Psoas muscle (tissue), 8 donors: ENCODE measurements around the gene GORASP1. TPM values are rescaled to one million over a fixed set of nuclear protein-coding genes. Genes with fewer than 3 reads are reported as not detected.

Experiments used
- ATAC-seq, 4 donors: fragments of 200-7000 bp; cut with Tn5 transposase; one replicate each; pipeline ENCODE4 v1.9.1; 2020; ENCODE audit warnings: moderate library complexity in 3 of 4, mild to moderate bottlenecking in 2 of 4
- DNase-seq, 2 donors: peaks; one replicate each; pipeline ENCODE4 v3.0.0-alpha.2; 2020
- H3K27ac ChIP-seq: fragments of 200-600 bp; one replicate; pipeline ENCODE4 v1.8.0; 2022
- H3K27me3 ChIP-seq, 3 donors: fragments of 200-600 bp in 1 of 3; one replicate each; pipeline versions ENCODE4 v1.6.1 to v1.8.0; 2013 to 2022; ENCODE audit warnings: low read length in 2 of 3, mild to moderate bottlenecking in 2 of 3, moderate library complexity in 1 of 3; ENCODE audit not compliant: insufficient read depth in 3 of 3
- H3K36me3 ChIP-seq, 2 donors: fragments of 200-600 bp in 1 of 2; one replicate each; pipeline versions ENCODE4 v1.6.1 to v1.8.0; 2013 to 2022; ENCODE audit warnings: low read depth in 1 of 2, mild to moderate bottlenecking in 1 of 2, moderate library complexity in 1 of 2; ENCODE audit not compliant: insufficient read depth in 1 of 2
- H3K4me1 ChIP-seq: fragments of 200-600 bp; one replicate; pipeline ENCODE4 v1.8.0; 2022
- H3K4me3 ChIP-seq: fragments of 200-600 bp; one replicate; pipeline ENCODE4 v1.8.0; 2022; ENCODE audit warnings: mild to moderate bottlenecking
- H3K9me3 ChIP-seq: fragments of 200-600 bp; one replicate; pipeline ENCODE4 v1.8.0; 2022
- CTCF ChIP-seq: fragments of 200-600 bp; IDR thresholded peaks from one replicate; pipeline ENCODE4 v1.8.0; 2022; ENCODE audit warnings: antibody characterized with exemption
- WGBS, 3 donors: extraction: QIAGEN DNeasy Blood & Tissue Kit; methylation state at CpG; one replicate each; pipeline versions ENCODE4 v1.1.6 to v1.1.7; 2013; 5-methylcytosine and 5-hydroxymethylcytosine counted together
- intact Hi-C, 2 donors: fragments of 100-400 bp; cut with DNase I; formaldehyde crosslinking; loops; one replicate each; pipeline versions ENCODE4 v1.11.0 to v1.14.2; 2022
- polyA plus RNA-seq, 3 donors: library from polyadenylated mRNA; stranded (reverse); fragments of 200-250 nt; gene quantifications; one replicate each; pipeline ENCODE4 v1.2.3, GENCODE V29; 2013
- total RNA-seq, 4 donors: library from RNA; stranded (reverse); fragmentation: NEBNext Ultra II Directional in 2 of 4; extraction: Animal tissue kit (Norgen Biotek cat#: 25700) in 2 of 4; gene quantifications; one replicate each; pipeline versions ENCODE4 v1.2.1 to v1.2.4, GENCODE V29; 2021 to 2023
- donor health status: healthy with polysubstance abuse.
- donor health status: DM: no; HTN: no; CAD: no; lungs with moderate emphysema.
- donor health status: Bipolar disorder and iron deficiency.
- donor health status: healthy.
- donor health status: DM: yes; HTN: yes; CAD: no.
- donor health status: DM: no; HTN: no; CAD: no.
- donor health status: DM: no; HTN: no; CAD: no.
- donor health status: DM: yes; HTN: yes; CAD: no.

GORASP1 gene
- total and polyA plus RNA-seq, 7 donors, result 27.3 to 46.7 (median 37.3) TPM

- DNase-seq, result no peak
- peak in 1 of 4 donors; percentile 32 for ATAC-seq
- intact Hi-C loops, result no loop called here
- Histone ChIP-seq H3K9me3 (no peaks in the 10 kb centered on the region), H3K27me3 (no peaks in the 10 kb centered on the region), H3K4me1 (no peaks in the 10 kb centered on the region), H3K36me3 (peaks cover 13 to 100% of the 10 kb centered on the region in 2 donors), H3K4me3 (no peak overlapping the region), H3K27ac (no peak overlapping the region)
- no peak for TF ChIP-seq CTCF
- 83 to 93% (median 91%) methylated on average over 2 of the region's 2 CpGs for WGBS, 3 donors
Observed at GRCh38 chr3:39090922-39091321, 16.5 kb downstream of the GORASP1 start.

DNA sequence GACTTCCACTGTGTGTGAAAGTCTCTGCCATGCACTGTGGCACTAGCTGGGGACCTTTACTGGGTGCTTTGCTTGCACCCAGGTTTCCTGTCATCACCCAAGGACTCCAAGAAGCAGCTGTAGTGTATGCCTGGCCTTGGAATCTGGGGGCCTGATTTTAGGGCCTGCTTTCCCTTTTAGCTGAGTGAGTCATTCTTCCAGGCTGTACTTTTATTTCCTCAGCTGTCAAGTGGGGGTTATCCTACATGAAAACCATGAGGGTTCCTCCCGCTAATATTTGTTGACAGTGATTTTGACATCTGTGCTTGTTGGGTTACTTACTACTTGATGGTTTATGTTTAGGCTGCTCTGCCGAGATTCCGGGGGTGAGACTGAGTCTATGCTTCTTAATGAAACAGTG is 18.5 kb downstream of the GORASP1 start:
- no peak overlapping the region for H3K27ac ChIP-seq
- ATAC-seq (peak in 2 of 4 donors; percentile 30 to 34), DNase-seq (no peak)
- intact Hi-C loops, result no loop called here
- H3K9me3 ChIP-seq, result no peaks in the 10 kb centered on the region
- H3K27me3 ChIP-seq, result no peaks in the 10 kb centered on the region
- no peaks in the 10 kb centered on the region for H3K4me1 ChIP-seq
- TF ChIP-seq CTCF, result no peak
- WGBS, 3 donors, result 79 to 87% (median 82%) methylated on average over 3 of the region's 3 CpGs
- H3K4me3 ChIP-seq, result no peak overlapping the region
- peaks cover 9 to 100% of the 10 kb centered on the region in 2 donors for H3K36me3 ChIP-seq

GRCh38 chr3:39088456-39088855 is 19.0 kb downstream of the GORASP1 start:
- Histone ChIP-seq H3K27ac (no peak overlapping the region), H3K4me3 (no peak overlapping the region), H3K36me3 (peaks cover 9 to 100% of the 10 kb centered on the region in 2 donors), H3K9me3 (no peaks in the 10 kb centered on the region), H3K4me1 (no peaks in the 10 kb centered on the region), H3K27me3 (no peaks in the 10 kb centered on the region)
- DNase-seq (no peak), ATAC-seq (no peak)
- intact Hi-C loops, result no loop called here
- no peak for TF ChIP-seq CTCF
- 93% methylated on average over 3 of the region's 3 CpGs for WGBS, 3 donors

- H3K36me3 ChIP-seq, result peaks cover 9 to 95% of the 10 kb centered on the region in 2 donors
- no peaks in the 10 kb centered on the region for H3K9me3 ChIP-seq
- H3K4me3 ChIP-seq, result no peak overlapping the region
- no peaks in the 10 kb centered on the region for H3K4me1 ChIP-seq
- H3K27me3 ChIP-seq, result no peaks in the 10 kb centered on the region
- H3K27ac ChIP-seq, result no peak overlapping the region
- WGBS, 3 donors, result 84 to 86% (median 85%) methylated on average over 4 of the region's 4 CpGs
- ATAC-seq (no peak), DNase-seq (no peak)
- no peak for TF ChIP-seq CTCF
- intact Hi-C loops, result no loop called here
Observed at GRCh38 chr3:39086144-39086543, 21.3 kb downstream of the GORASP1 start.

GRCh38 chr3:39082666-39083313 is 24.6 kb downstream of the GORASP1 start:
- 96% methylated on average over 4 of the region's 4 CpGs for WGBS, 3 donors
- no peak overlapping the region for H3K4me3 ChIP-seq
- ATAC-seq (no peak), DNase-seq (no peak)
- intact Hi-C loops, result no loop called here
- peaks cover 6 to 91% of the 10 kb centered on the region in 2 donors for H3K36me3 ChIP-seq
- H3K9me3 ChIP-seq, result no peaks in the 10 kb centered on the region
- no peak for TF ChIP-seq CTCF
- H3K4me1 ChIP-seq, result no peaks in the 10 kb centered on the region
- no peaks in the 10 kb centered on the region for H3K27me3 ChIP-seq
- no peak overlapping the region for H3K27ac ChIP-seq
